SK-N-SH treated with all-trans-retinoic acid at 6 μM for 48 hours (cell line): ENCODE results near the gene CFAP68.

ENCODE experiments used
- ATAC-seq: fragments of 200-7000 bp; cut with Tn5 transposase; 3 replicates; pipeline ENCODE4 v1.9.1; 2020; ENCODE audit warnings: mild to moderate bottlenecking, moderate library complexity
- ARNTL ChIP-seq: fragments of 450-650 bp; formaldehyde crosslinking; IDR thresholded peaks from 2 replicates; pipeline ENCODE4 v1.5.0; 2020; ENCODE audit warnings: low read depth, mild to moderate bottlenecking, moderate library complexity, borderline replicate concordance
- BACH2 ChIP-seq: fragments of 250-450 bp; sonication (Bioruptor Pico); IDR thresholded peaks from 2 replicates; pipeline ENCODE4 v1.9.0; 2021; ENCODE audit warnings: mild to moderate bottlenecking, borderline replicate concordance
- CSDC2 ChIP-seq: fragments of 250-450 bp; sonication (Bioruptor Pico); IDR thresholded peaks from 2 replicates; pipeline ENCODE4 v1.5.0; 2020; ENCODE audit warnings: mild to moderate bottlenecking, moderate library complexity
- ESRRG ChIP-seq: fragments of 250-450 bp; sonication (Bioruptor Pico); IDR thresholded peaks from 2 replicates; pipeline ENCODE4 v1.6.1; 2021; ENCODE audit warnings: mild to moderate bottlenecking
- GLIS3 ChIP-seq: fragments of 250-450 bp; sonication (Bioruptor Pico); IDR thresholded peaks from 2 replicates; pipeline ENCODE4 v1.5.0; 2020; ENCODE audit warnings: mild to moderate bottlenecking, moderate library complexity
- ISL1 ChIP-seq: fragments of 250-450 bp; sonication (Bioruptor Pico); IDR thresholded peaks from 2 replicates; pipeline ENCODE4 v2.1.2; 2022; ENCODE audit warnings: mild to moderate bottlenecking, moderate library complexity
- OSR1 ChIP-seq: fragments of 250-450 bp; sonication (Bioruptor Pico); IDR thresholded peaks from 2 replicates; pipeline ENCODE4 v1.8.0; 2022; ENCODE audit warnings: moderate library complexity, mild to moderate bottlenecking, inconsistent platforms
- PPARA ChIP-seq: fragments of 250-450 bp; sonication (Bioruptor Pico); IDR thresholded peaks from 2 replicates; pipeline ENCODE4 v1.5.0; 2020; ENCODE audit warnings: mild to moderate bottlenecking, borderline replicate concordance
- RARB ChIP-seq: fragments of 250-450 bp; sonication (Bioruptor Pico); IDR thresholded peaks from 2 replicates; pipeline ENCODE4 v1.8.0; 2021; ENCODE audit warnings: mild to moderate bottlenecking, moderate library complexity
- TCF4 ChIP-seq: fragments of 250-450 bp; sonication (Bioruptor Pico); IDR thresholded peaks from 2 replicates; pipeline ENCODE4 v1.8.0; 2021; ENCODE audit warnings: mild to moderate bottlenecking, moderate library complexity, borderline replicate concordance
- ZC3H10 ChIP-seq: fragments of 250-450 bp; sonication (Bioruptor Pico); IDR thresholded peaks from 2 replicates; pipeline ENCODE4 v1.5.1; 2021; ENCODE audit warnings: mild to moderate bottlenecking, moderate library complexity
- ZFP3 ChIP-seq: fragments of 250-450 bp; sonication (Bioruptor Pico); IDR thresholded peaks from 2 replicates; pipeline ENCODE4 v1.5.0; 2020; ENCODE audit warnings: mild to moderate bottlenecking, moderate library complexity
- ZFP30 ChIP-seq: fragments of 450-650 bp; formaldehyde crosslinking; IDR thresholded peaks from 2 replicates; pipeline ENCODE4 v1.5.0; 2022; ENCODE audit warnings: mild to moderate bottlenecking, moderate library complexity
- ZNF565 ChIP-seq: fragments of 450-650 bp; formaldehyde crosslinking; conservative IDR thresholded peaks from 2 replicates; pipeline ENCODE4 v1.5.0; 2020; ENCODE audit warnings: low read depth, mild to moderate bottlenecking, moderate library complexity
- ZNF70 ChIP-seq: fragments of 450-650 bp; formaldehyde crosslinking; IDR thresholded peaks from 2 replicates; pipeline ENCODE4 v1.5.0; 2020; ENCODE audit warnings: mild to moderate bottlenecking, moderate library complexity
- ZNF8 ChIP-seq: fragments of 450-650 bp; formaldehyde crosslinking; IDR thresholded peaks from 2 replicates; pipeline ENCODE4 v1.5.0; 2020; ENCODE audit warnings: mild to moderate bottlenecking, moderate library complexity
- TF ChIP-seq, protein P1 (sequence below): fragments of 250-450 bp; sonication (Bioruptor Pico); IDR thresholded peaks from 2 replicates; pipeline ENCODE4 v1.5.1; 2020; ENCODE audit warnings: low read depth, mild to moderate bottlenecking, moderate library complexity
- TF ChIP-seq, protein P2 (sequence below): fragments of 250-450 bp; sonication (Bioruptor Pico); IDR thresholded peaks from 2 replicates; pipeline ENCODE4 v1.5.1; 2021; ENCODE audit warnings: mild to moderate bottlenecking, moderate library complexity
- TF ChIP-seq, protein P3 (sequence below): fragments of 250-450 bp; sonication (Bioruptor Pico); IDR thresholded peaks from 2 replicates; pipeline ENCODE4 v1.8.0; 2021; ENCODE audit warnings: low read depth, mild to moderate bottlenecking, moderate library complexity, borderline replicate concordance
- TF ChIP-seq, protein P4 (sequence below): fragments of 250-450 bp; sonication (Bioruptor Pico); IDR thresholded peaks from 2 replicates; pipeline ENCODE4 v1.5.0; 2020; ENCODE audit warnings: mild to moderate bottlenecking, moderate library complexity
- TF ChIP-seq, protein P5 (sequence below): fragments of 250-450 bp; sonication (Bioruptor Pico); IDR thresholded peaks from 2 replicates; pipeline ENCODE4 v1.8.0; 2020; ENCODE audit warnings: mild to moderate bottlenecking, moderate library complexity, borderline replicate concordance

CFAP68 gene

DNA sequence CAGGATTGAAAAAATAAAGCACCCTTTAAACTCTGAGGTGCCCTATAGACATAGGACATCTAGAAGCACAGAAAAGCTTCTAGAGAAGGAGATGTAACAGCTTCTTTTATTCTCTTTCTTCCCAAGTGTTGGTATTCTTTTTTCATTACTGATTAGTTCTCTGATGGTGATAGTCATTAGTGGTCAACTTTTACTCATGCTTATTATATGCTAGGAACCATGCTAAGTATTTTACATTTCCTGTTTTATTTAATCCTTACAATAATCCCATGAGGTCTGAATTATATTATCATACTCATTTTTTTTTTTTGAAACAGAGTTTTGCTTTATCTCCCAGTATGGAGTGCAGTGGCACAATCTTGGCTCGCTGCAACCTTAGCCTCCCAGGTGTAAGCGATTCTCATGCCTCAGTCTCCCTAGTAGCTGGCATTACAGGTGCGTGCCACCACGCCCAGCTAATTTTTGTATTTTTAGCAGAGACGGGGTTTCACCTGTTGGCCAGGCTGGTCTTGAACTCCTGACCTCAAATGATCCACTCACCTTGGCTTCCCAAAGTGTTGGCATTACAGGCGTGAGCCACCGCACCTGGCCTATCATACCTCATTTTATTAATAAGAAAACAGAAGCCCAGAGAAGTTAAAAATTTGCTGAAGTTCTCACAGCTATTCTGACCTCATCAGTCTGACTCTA lies 42.3 kb downstream of the CFAP68 start:
- no peak for ATAC-seq
- TF ChIP-seq ARNTL (CRISPR knock-in tag) (no peak), ISL1 (no peak), ESRRG (CRISPR knock-in tag) (no peak), ZFP3 (no peak), GLIS3 (CRISPR knock-in tag) (no peak), BACH2 (no peak), TCF4 (no peak), ZFP30 (no peak), RARB (CRISPR knock-in tag) (no peak), ZNF8 (CRISPR knock-in tag) (no peak), ZC3H10 (no peak), ZNF70 (no peak), OSR1 (CRISPR knock-in tag) (no peak), ZNF565 (CRISPR knock-in tag) (no peak), PPARA (CRISPR knock-in tag) (no peak)
- TF ChIP-seq, protein P1, sequence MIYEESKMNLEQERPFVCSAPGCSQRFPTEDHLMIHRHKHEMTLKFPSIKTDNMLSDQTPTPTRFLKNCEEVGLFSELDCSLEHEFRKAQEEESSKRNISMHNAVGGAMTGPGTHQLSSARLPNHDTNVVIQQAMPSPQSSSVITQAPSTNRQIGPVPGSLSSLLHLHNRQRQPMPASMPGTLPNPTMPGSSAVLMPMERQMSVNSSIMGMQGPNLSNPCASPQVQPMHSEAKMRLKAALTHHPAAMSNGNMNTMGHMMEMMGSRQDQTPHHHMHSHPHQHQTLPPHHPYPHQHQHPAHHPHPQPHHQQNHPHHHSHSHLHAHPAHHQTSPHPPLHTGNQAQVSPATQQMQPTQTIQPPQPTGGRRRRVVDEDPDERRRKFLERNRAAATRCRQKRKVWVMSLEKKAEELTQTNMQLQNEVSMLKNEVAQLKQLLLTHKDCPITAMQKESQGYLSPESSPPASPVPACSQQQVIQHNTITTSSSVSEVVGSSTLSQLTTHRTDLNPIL (CRISPR knock-in tag), result no peak
- TF ChIP-seq, protein P2, sequence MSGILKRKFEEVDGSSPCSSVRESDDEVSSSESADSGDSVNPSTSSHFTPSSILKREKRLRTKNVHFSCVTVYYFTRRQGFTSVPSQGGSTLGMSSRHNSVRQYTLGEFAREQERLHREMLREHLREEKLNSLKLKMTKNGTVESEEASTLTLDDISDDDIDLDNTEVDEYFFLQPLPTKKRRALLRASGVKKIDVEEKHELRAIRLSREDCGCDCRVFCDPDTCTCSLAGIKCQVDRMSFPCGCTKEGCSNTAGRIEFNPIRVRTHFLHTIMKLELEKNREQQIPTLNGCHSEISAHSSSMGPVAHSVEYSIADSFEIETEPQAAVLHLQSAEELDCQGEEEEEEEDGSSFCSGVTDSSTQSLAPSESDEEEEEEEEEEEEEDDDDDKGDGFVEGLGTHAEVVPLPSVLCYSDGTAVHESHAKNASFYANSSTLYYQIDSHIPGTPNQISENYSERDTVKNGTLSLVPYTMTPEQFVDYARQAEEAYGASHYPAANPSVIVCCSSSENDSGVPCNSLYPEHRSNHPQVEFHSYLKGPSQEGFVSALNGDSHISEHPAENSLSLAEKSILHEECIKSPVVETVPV (CRISPR knock-in tag), result no peak
- TF ChIP-seq, protein P3, sequence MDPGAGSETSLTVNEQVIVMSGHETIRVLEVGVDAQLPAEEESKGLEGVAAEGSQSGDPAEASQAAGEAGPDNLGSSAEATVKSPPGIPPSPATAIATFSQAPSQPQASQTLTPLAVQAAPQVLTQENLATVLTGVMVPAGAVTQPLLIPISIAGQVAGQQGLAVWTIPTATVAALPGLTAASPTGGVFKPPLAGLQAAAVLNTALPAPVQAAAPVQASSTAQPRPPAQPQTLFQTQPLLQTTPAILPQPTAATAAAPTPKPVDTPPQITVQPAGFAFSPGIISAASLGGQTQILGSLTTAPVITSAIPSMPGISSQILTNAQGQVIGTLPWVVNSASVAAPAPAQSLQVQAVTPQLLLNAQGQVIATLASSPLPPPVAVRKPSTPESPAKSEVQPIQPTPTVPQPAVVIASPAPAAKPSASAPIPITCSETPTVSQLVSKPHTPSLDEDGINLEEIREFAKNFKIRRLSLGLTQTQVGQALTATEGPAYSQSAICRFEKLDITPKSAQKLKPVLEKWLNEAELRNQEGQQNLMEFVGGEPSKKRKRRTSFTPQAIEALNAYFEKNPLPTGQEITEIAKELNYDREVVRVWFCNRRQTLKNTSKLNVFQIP (CRISPR knock-in tag), result no peak
- TF ChIP-seq, protein P4, sequence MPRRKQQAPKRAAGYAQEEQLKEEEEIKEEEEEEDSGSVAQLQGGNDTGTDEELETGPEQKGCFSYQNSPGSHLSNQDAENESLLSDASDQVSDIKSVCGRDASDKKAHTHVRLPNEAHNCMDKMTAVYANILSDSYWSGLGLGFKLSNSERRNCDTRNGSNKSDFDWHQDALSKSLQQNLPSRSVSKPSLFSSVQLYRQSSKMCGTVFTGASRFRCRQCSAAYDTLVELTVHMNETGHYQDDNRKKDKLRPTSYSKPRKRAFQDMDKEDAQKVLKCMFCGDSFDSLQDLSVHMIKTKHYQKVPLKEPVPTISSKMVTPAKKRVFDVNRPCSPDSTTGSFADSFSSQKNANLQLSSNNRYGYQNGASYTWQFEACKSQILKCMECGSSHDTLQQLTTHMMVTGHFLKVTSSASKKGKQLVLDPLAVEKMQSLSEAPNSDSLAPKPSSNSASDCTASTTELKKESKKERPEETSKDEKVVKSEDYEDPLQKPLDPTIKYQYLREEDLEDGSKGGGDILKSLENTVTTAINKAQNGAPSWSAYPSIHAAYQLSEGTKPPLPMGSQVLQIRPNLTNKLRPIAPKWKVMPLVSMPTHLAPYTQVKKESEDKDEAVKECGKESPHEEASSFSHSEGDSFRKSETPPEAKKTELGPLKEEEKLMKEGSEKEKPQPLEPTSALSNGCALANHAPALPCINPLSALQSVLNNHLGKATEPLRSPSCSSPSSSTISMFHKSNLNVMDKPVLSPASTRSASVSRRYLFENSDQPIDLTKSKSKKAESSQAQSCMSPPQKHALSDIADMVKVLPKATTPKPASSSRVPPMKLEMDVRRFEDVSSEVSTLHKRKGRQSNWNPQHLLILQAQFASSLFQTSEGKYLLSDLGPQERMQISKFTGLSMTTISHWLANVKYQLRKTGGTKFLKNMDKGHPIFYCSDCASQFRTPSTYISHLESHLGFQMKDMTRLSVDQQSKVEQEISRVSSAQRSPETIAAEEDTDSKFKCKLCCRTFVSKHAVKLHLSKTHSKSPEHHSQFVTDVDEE (CRISPR knock-in tag), result no peak
- TF ChIP-seq, protein P5, sequence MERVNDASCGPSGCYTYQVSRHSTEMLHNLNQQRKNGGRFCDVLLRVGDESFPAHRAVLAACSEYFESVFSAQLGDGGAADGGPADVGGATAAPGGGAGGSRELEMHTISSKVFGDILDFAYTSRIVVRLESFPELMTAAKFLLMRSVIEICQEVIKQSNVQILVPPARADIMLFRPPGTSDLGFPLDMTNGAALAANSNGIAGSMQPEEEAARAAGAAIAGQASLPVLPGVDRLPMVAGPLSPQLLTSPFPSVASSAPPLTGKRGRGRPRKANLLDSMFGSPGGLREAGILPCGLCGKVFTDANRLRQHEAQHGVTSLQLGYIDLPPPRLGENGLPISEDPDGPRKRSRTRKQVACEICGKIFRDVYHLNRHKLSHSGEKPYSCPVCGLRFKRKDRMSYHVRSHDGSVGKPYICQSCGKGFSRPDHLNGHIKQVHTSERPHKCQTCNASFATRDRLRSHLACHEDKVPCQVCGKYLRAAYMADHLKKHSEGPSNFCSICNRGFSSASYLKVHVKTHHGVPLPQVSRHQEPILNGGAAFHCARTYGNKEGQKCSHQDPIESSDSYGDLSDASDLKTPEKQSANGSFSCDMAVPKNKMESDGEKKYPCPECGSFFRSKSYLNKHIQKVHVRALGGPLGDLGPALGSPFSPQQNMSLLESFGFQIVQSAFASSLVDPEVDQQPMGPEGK (CRISPR knock-in tag), result no peak

DNA sequence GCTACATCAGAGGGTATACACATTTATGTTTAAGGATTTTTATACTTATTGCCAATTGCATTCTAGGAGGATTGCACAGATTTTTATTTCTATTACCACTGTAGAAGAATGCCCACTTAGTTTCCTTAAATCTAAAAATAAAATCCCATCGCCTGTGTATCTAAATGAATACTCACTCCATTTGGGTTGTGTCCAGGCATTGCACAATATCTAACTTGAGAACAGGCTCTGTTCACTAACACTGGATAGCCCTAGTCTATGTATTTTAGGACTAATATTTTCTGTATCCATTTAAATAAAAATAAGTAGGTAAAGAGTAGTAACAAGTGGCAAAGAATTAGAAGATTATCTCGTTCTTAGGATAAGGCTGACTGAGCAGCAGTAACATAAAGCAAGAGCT lies 43.5 kb downstream of the CFAP68 start:
- no peak for ATAC-seq
- TF ChIP-seq CSDC2 (CRISPR knock-in tag), result no peak
- TF ChIP-seq BACH2, result no peak
- TF ChIP-seq ZFP3, result no peak
- TF ChIP-seq, protein P4 (CRISPR knock-in tag), result no peak
- TF ChIP-seq ZC3H10, result no peak
- TF ChIP-seq, all 23 proteins: peak for 0
